ENCODE data around the gene PLXNA4.

The PLXNA4 gene

DNA sequence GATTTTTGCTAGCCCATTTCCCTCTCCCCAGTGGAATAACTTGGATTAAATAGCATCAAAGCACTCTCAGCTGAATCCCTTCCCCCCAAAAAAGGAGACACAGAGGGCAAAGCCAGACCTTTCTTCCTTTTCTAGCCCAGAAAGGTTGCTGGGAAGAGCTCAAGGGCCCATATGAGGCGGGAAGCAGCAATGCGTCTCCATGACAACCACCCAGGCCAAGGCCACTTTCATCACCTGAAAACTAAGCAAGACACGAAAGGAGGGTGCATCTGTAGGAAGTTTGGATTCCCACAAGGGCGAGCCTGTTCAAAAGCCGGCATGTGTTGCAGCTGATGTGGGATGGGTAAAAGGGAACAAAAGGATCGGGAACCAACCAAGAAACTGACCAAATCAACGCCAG is 229.1 kb downstream of the PLXNA4 start:
- DNase-seq: no peak

GRCh38 chr7:132345543-132346129 is 230.6 kb downstream of the PLXNA4 start:
- no peak for DNase-seq

DNA sequence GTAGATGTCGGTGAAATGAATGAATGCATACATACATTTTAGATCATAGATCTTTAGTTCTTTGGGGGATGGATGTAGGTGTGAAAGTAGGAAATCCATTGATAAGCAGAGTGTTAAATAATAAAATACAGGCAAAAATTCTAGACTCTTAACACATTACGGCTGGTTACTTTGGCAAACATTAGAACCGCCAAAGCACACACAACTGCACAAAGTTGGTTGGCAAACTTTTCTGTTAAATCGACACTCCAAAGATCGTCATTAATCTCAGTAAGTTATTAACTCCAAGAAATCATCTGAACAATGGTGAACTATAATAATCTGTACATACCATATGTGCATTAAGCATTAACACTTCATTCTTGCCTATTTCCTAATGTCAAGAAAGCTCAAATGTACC is 231.2 kb downstream of the PLXNA4 start:
- no peak for DNase-seq

- DNase-seq: no peak
Measured at GRCh38 chr7:132343199-132343598, 233.1 kb downstream of the PLXNA4 start.

DNA sequence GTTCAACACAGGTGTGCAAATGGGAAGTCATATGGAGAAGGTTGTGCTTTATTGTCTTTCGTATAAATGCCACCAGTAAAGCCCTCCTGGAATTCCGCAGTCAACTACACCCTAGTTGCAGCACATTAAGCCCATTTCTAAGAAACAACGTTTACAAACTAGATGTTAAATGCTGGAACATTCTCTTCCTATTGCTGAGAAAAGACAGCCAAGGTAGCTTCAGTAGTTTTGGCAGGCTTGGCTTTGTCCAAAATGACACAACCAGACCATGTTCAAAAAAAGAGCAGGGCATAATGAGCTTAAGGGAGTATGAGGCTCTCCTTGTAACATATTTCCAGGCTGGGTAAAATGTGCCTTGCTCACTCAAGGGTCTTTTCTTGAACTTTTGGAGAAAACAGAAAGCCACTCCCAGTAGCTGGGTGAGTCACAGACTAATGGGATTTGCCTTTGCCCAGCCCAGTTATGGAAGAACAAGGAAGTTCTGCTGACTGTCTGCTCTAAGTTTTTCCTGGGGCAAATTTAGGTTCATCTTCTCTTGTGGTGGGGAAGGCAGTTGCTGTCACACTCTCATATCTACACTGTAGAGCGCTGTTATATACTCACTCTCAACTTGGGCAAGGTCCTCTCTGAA is 238.7 kb downstream of the PLXNA4 start:
- no peak for DNase-seq

GRCh38 chr7:132336797-132337196 is 239.5 kb downstream of the PLXNA4 start:
- DNase-seq: no peak

DNA sequence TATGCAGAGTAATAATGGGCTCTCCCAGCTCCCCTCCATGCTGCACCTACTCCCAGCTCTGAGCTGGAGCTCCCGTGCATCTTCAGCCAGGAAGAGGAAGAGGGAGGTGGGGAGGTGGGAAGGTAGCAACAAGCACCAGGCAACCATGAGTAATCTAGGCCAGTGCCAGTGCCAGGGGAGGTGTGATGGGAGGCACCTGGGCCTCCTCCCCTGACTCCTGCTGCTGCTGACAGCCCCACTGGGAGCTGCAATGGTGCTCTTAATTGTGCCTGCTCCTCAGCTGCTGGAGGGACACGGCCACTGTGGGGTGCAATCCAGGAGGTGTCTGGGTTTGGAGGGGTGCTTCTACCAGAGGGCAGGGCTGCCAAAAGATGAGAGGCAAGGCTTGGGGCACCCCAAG is 243.0 kb downstream of the PLXNA4 start:
- DNase-seq: no peak

GRCh38 chr7:132328760-132329159 is 247.5 kb downstream of the PLXNA4 start:
- no peak for DNase-seq

DNA sequence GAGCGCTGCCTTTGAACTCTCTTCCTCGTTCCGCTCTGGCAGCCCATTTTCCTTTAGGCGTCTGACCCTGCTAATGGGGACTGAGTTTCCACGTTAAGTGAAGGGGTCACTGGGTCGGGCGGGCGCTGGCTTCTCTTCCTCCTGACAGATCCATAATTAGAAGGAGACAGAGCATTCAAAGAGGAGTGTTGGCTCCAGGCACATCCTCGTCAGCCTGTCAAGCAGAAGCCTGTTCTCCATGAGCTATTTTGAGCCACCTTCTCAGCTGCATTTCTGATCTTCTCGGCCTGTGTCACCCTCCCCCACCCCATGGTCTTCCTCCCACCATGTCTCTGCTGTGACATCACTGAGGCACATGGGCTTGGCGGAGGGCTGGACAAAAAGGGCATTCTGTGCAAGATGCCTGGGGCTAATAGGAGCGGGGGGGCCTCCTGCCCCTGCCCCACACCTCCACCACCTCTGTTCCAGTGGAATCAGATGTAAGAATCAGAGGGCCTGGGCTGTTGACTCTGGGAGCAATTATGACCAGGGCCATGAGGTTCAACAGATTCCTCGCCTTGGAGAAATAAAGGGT is 248.1 kb downstream of the PLXNA4 start:
- DNase-seq: no peak

GRCh38 chr7:132326878-132327589 is 249.2 kb downstream of the PLXNA4 start:
- no peak for DNase-seq

DNA sequence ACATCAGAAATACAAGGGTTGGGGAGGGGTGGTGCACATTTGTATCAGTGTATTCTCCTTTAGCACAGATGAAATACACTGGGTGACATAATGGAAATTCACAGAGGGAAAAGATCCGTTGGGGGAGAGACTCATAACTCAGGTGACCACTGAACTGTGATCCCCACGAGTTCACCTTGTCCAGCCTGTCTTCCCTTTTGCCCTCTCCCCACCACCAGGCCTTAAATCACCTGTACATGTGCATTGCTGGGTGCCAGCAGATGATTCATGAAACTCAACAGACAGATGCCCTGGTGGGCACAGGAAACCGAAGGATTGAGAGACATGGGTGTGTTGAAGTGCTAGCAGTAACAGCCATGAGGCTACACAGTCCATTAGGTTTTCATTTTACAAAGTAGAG is 253.3 kb downstream of the PLXNA4 start:
- DNase-seq: no peak

GRCh38 chr7:132321387-132321786 is 254.9 kb downstream of the PLXNA4 start:
- DNase-seq: no peak

GRCh38 chr7:132319481-132319880 is 256.8 kb downstream of the PLXNA4 start:
- no peak for DNase-seq

GRCh38 chr7:132318352-132319318 is 257.6 kb downstream of the PLXNA4 start:
- DNase-seq: peak; percentile 47 to 77 (median 59)

DNA sequence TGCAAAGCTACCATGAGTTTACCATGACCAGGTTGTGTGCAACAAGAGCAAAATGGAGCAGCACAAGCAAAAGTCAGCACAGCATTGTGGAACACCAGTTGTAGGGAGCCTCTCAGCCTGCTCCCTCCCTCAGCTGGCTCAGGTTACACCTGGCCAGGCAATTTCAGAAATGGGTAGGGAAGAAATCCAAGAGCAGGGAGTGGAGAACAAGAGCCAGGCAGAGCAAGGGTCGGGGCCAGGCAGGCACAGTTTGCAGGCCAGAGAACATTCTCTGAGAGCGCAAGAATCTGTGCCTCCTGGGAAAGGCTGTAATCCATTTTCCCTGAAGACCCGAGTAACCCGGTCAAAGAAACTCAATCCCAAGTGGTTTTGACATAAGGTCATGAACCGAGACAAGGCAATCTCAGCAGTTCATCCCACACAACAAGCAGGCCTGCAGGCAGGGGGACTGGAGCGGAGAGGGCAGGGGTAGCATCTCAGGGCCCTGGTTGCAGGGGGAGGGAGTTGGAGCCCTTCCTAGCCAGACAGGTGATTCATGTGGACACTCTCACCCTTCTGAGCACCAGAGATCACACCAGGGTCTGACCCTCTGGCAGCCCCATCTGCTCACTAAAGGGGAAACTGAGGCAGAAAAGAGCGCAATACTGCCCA is 258.4 kb downstream of the PLXNA4 start:
- no peak for DNase-seq

GRCh38 chr7:132312531-132313055 is 263.7 kb downstream of the PLXNA4 start:
- no peak for DNase-seq

DNA sequence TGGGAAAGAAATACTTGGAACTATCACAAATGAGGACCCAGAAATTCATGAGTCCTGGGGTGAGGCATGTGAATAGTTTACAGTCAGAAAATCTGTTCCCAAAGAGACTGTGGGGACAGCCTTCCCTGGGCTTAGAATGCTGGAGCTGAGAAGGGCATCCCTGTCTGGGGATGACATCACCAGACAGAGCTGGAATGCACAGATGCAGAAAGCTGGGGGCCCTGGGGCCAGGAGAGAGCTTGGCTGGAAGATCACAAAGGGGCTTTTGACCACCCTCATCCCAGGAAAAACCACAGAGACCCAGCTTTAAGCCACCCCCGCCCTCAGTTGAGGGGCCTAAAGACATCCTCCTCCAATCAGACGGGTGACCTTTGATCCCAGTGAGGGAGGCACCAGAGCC is 264.5 kb downstream of the PLXNA4 start:
- no peak for DNase-seq

DNA sequence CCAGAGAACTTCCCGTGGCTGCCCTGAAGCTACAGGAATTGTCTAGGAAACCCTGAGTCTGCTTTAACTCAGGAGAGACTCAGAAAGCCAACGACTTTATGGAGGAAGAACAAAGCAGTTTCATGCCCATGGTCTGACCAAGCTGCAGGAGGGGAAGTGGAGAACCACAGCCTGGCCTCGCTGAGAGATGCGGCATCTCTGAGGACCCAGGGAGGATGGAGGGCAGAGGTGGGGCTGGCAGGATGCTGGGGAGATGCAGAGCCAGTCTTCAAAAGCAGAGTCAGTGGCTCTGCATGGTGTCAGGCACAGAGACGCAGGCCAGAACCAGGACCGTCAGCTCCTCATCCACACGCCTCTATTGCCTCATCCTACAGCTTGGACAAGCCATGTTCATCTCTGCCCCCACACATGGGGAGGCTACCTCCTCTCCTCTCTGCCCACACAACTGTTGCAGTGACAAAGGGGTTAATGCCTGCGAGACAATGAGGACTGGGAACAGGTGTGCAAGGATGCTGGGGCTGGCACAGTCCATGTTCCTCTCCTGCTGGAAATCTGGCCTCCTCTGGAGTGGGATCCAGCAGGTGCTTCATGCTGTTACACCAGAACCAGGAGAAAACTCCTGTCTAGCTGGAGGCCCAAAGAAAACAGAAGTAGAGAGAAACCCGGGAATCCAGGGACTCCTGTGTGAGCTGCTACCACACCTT is 267.0 kb downstream of the PLXNA4 start:
- no peak for DNase-seq

- no peak for DNase-seq
Measured at GRCh38 chr7:132307465-132307864, 268.8 kb downstream of the PLXNA4 start.

DNA sequence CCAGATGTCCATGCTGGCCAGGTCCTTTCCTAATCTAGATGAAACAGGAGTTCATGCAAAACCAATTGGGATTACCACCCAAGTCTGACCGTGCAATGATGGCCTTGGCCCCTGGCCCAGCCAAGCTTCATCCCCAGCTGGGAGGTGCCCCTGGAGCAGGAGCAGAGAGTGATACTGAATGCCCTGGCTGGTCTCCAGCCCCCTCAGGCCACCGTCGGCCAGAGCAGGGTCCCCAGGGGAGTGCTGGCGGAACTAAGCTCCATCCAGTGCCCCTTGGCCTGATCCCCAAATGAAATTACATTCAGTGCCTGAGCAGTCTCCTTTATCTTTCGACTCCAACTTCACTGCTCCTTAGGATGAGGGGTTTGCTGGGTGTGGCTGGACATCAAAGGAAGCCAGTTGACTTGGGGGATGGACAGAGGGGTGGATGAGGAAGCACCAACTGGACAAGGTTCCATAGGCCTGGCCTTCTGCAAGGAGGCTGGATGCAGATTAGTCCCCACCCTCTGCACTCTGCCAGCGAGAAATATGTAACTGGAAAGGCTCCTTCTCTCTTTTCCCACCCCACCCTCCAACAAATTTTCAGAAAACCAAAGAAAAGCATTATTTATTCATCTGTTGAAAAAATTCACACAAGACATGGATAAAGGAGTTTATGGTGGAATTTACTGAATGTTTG is 275.5 kb downstream of the PLXNA4 start:
- DNase-seq: no peak

- DNase-seq: peak in 1 of 5 donors; percentile 12
Measured at GRCh38 chr7:132298790-132299189, 277.5 kb downstream of the PLXNA4 start.

All from T-helper 1 cell (primary cell).